Inferior parietal cortex (tissue), 1 donor: ENCODE data around the gene KIF3C.
A peak's percentile ranks its signal among the peaks of the same experiment; 100 is the strongest.
"Not testable (repeated sequence)": the region's sequence is repeated elsewhere in the genome, so short reads cannot be mapped to it uniquely, and the experiment has no call there.

Experiments used
- DNase-seq: peaks from one replicate; pipeline ENCODE4 v3.0.0-alpha.2; 2016; ENCODE audit errors: extremely low spot score

The KIF3C gene

DNA sequence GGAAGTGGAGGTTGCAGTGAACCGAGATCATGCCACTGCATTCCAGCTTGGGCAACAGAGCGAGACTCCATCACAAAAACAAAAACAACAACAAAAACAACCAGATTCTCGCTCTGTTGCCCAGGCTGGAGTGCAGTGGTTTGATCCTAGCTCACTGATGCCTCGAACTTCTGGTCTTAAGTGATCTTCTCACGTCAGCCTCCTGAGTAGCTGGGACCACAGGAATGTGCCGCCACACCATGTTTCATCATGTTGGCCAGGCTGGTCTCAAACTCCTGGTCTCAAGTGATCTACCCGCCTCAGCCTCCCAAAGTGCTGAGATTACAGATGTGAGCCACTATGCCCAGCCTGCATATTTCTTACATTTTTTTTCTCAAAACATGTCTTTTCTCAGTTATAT, 64.9 kb downstream of the KIF3C start:
- DNase-seq = not testable (repeated sequence)

DNA sequence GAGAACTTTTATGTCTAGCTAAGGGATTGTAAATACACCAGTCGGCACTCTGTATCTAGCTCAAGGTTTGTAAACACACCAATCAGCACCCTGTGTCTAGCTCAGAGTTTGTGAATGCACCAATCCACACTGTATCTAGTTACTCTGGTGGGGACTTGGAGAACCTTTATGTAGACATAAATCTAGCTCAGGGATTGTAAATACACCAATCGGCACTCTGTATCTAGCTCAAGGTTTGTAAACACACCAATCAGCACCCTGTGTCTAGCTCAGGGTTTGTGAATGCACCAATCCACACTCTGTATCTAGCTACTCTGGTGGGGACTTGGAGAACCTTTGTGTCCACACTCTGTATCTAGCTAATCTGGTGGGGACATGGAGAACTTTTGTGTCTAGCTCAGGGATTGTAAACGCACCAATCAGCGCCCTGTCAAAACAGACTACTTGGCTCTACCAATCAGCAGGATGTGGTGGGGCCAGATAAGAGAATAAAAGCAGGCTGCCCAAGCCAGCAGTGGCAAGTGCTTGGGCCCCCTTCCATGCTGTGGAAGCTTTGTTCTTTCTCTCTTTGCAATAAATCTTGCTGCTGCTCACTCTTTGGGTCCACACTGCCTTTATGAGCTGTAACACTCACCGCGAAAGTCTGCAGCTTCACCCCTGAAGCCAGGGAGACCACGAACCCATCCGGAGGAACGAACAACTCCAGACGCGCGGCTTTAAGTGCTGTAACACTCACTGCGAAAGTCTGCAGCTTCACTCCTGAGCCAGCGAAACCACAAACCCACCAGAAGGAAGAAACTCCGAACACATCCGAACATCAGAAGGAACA, 66.1 kb downstream of the KIF3C start:
- DNase-seq = not testable (repeated sequence)

DNA sequence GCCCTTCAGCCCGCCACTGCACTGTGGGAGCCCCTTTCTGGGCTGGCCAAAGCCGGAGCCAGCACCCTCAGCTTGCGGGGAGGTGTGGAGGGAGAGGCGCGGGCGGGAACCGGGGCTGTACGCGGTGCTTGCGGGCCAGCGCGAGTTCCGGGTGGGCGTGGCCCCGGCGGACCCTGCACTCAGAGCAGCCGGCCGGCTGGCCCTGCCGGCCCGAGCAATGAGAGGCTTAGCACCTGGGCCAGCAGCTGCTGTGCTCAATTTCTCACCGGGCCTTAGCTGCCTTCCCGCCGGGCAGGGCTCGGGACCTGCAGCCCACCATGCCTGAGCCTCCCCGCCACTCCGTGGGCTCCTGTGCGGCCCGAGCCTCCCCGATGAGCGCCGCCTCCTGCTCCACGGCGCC, 66.9 kb downstream of the KIF3C start:
- not testable (repeated sequence) for DNase-seq

DNA sequence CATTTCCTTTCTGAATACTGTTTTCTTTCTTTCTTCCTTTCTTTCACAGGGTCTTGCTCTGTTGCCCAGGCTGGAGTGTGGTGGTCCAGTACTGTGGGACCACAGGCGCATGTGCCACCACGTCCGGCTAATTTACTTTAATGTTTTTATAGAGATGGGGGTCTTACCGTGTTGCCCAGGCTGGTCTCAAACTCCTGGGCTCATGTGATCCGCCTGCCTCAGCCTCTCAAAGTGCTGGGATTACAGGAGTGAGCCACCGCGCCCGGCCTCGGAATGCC, 68.7 kb downstream of the KIF3C start:
- DNase-seq = not testable (repeated sequence)

DNA sequence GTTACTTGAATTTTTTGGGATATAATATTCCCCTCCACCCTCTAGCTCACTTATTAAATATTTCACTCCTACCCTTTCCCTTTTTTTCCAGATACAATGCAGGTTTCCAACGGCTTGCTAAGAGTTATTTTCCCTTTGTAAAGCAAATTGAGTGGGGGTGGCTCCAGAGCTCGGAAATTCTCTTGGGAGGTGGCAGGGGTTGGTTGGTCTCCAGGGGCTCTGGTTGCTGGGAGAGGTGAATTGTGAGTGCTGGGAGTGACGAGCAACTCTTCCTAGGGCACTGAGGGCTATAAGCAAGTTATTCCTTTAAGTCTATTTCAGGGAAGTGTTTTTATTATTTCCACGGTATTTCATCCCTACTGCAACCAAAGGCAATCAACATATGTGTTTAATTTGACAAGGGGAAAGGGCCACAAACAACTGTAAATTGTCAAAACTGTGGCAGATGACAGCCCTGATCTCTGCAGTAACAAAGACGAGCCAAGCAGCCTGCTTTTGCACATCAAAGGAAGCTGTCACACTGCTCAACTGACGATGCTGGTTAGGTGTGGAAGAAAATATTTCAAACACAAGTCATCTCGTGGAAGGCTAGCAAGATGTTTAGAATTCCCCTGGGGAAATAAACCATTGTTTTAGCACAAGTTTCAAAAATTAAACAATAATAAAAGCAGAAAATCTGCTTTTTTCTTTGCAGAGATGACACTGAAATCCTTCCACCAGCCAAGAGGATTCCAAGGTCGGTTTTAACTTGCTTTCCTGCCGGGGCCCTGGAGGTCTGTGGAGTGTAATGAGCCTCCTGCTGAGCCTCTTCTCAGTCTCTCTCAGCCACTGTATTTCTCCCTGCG, 69.2 kb downstream of the KIF3C start:
- DNase-seq = no peak

DNA sequence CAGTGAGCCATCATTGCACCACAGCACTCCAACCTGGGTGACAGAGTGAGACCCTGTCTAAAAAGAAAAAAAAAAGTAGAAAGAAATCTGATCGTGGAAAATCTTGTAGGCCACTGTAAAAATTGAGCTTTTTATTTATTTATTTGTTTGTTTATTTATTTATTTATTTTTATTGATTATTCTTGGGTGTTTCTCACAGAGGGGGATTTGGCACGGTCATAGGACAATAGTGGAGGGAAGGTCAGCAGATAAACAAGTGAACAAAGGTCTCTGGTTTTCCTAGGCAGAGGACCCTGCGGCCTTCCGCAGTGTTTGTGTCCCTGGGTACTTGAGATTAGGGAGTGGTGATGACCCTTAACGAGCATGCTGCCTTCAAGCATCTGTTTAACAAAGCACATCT, 72.7 kb downstream of the KIF3C start:
- DNase-seq = not testable (repeated sequence)

DNA sequence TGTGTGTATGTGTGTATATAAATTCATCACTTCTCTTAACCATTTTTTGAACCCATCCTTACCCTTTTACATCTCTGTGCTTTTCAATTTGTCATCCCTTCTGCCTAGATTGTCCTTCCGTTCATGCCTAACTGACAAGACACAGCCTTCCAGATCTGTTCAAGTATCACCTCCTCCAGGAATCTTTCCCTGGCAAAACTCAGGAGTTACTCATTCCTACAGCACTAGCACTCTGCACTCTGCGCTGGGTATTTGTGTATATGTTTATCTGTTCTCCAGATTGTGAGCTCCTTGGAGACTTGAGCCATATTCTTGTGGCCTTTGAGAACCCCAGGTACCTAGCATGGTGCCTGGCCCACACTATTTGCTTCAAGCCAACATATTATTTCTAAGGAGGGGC, 77.2 kb downstream of the KIF3C start:
- DNase-seq = no peak

DNA sequence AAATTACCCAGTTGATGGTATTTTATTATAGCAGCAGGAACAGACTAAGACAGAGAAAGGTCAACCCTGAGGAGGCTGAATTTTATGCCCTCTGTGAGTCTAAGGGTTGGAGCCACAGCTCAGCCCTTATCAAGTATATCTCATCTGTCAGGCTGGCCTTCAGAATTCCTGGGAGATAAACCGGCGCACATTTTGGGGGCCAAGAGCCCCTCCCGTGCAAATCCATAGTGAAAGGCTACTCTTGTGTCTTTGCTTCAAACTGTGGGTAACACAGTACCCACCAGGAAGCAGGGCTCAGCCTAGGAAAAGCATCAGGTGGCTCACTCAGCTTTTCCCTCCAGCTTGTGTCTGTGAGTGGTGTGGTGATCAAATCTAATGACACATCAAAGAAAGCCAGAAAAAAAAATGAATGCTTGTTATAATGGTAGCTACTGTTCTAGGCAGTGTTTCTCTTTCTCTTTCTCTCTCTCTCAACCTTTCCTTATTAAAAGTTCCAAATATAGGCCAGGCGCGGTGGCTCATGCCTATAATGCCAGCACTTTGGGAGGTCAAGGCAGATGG, 79.0 kb downstream of the KIF3C start:
- DNase-seq = no peak

DNA sequence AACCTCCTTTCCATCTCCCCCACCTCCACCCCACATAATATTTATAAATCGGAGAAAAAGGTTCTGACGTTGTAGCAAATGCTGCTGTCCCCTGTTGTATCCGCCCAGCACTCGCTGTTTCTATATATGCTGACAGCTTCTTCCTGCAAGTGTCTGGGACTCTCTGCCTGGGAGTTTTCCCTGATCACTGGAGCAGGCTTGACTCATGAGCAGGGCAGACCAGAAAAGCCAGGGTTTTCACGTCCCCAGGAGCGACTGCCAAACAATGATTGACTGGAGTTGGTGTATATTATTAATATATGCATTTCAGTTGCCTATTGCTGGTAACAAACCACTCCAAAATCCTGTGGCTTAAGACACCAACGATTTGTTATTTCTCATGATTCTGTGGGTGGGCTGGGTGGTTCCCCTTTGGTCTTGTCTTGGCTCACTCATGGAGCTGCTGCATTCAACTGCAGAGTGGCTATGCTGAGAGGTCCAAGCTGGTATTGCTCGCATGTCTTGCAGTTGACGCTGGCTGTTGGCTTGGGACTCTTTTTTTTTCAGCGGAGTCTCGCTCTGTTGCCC, 82.8 kb downstream of the KIF3C start:
- no peak for DNase-seq

DNA sequence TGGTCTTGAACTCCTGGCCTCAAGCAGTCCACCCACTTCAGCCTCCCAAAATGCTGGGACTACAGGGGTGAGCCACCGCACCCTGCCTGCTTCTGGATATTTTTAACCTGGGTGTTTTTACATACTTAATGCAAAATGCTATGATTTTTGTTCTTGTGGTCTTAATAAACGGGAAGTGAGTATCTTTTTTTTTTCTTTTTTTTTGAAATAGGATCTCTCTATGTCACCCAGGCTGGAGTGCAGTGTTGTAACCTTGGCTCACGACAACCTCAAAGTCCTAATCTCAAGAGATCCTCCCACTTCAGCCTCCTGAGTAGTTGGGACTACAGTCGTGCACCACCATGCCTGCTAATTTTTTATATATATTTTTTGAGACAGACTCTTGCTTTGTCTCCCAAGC, 84.8 kb downstream of the KIF3C start:
- no peak for DNase-seq

DNA sequence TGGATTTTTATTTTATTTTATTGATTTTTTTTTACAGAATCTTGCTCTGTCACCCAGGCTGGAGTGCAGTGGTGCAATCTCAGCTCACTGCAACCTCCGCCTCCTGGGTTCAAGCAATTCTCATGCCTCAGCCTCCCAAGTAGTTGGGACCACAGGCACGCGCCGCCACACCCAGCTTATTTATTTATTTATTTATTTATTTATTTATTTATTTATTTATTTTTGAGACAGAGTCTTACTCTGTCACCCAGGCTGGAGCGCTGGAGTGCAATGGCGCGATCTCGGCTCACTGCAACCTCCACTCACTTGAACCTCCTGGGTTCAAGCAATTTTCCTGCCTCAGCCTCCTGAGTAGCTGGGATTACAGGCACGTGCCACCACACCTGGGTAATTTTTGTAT, 86.0 kb downstream of the KIF3C start:
- not testable (repeated sequence) for DNase-seq

DNA sequence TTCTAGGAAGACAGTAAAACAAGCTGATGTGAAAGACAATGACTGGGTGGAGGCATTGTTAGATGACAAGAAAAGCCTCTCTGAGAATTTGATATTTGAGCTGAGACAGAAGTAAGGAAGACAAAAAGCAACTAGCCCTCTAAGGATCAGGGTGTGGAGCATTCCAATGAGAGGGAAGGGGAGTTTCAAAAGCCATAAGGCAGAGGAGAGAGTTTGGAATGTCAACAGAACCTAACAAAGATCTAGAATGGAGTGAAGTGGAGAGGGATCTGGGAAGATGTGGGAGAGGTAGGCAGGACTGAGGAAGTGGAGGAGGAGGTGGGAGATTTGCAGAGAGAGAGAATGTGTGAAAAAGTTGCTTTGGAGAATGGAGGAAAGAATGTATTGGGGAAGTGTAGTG, 86.7 kb downstream of the KIF3C start:
- no peak for DNase-seq

DNA sequence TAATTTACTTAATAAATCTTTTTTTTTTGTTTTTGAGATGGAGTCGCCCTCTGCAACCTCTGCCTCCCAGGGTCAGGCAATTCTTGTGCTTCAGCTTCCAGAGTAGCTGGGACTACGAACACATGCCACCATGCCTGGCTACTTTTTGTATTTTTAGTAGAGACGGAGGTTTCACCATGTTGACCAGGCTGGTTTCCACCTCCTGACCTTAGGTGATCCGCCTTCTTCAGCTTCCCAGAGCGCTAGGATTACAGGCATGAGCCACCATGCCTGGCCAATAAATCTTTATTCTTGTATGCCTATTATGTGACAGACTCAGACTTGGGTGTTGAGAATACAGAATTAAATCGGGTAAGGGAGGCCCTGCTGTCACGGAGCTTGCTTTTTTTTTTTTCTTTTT, 87.3 kb downstream of the KIF3C start:
- no peak for DNase-seq

DNA sequence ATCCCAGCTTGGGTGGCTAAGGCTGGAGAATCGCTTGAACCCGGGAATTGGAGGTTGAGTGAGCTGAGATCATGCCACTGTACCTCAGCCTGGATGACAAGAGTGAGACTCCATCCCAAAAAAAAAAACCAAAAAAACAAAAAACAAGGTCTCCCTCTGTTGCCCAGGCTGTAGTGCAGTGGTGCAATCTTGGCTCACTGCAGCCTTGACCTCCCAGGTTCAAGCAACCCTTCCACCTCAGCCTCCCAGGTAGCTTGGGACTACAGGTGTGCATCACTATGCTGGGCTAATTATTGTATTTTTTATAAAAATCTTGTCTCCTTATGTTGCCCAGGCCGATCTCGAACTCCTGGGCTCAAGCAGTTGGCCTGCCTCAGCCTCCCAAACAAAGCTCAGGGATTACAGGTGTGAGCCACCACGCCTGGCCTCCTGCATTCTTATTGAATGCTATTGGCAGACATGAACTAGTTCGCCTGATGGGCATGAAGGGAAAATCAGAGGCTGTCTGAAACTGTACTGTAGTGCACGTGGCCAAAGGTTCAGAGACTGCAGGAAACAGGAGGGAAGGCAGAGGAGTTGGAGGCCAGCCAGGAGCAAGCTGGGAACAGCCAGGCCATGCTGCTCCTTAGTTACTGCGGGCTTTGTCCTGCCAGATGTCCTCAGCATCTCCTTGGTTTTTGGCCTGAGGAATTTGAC, 88.0 kb downstream of the KIF3C start:
- no peak for DNase-seq

DNA sequence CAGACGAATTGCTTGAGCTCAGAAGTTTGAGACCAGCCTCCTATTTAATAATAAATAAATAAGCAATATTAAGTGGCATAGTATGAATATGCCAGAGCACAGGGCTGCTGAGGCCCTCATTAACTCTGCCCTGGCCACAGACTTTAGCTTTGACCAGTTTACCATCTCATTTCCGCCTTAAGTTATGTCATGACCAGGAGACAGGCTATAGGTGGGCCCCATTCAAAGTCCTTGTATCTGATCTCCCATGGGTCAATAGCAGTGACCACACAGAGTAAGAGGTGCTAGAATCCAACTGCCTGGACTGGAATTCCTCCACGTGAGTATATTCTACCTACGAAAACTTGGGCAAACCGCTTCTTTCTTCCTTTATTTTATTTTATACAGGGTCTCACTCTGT, 90.6 kb downstream of the KIF3C start:
- DNase-seq = no peak

DNA sequence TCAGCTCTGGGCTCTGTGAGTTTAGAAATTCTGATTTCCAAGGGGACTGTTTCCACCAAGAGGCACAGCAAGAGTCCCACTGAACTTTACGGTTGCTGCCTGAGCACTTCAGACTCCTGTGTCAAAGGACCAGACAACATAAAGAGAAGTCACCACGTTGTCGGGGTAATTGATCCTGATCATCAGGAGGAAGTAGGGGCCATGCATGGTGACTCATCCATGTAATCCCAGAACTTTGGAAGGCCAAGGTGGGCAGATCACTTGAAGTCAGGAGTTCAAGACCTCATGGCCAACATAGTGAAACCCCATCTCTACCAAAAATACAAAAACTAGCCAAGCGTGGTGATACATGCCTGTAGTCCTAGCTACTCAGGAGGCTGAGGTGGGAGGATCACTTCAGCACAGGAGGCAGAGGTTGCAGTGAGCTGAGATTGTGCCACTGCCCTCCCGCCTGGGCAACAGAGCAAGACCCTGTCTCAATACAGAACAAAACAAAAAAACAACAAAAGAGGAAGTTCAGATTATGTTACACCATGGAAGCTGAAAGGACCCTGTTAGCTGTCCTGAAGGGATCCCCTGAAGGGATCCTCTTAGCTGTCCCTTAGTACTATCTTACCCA, 94.6 kb downstream of the KIF3C start:
- DNase-seq = no peak

DNA sequence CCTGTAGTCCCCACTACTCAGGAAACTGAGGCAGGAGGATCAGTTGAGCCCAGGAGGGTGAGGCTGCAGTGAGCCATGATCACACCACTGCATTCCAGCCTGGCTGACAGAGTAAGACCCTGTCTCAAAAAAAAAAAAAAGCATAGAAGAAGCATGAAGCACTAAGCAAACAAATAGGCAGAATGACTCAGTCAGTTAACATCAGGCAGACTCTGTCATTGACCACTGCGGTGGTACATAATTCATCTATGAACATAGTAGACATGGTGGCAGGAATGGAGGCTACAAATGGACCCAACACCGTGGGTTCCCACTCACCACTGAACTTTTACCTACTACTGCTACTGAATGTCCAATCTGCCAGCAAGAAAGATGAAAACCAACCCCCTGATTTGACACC, 96.4 kb downstream of the KIF3C start:
- no peak for DNase-seq

DNA sequence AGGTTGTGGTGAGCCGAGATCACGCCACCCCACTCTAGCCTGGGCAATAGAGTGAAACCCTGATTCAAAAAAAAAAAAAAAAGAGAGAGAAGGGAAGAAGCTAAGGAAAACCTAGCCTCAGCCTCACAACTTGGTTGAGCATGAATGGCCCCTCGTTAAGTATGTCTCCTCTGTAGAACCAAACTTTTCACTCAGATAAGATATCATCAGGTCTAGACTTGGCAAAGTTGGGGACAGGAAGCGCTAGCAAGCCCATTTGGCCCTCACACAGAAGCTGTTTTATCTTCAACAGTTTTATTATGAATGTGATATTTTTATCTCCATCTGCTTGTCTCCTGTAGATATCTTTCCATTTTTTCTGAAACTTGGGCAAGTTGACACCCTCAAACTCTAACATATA, 100.5 kb downstream of the KIF3C start:
- no peak for DNase-seq

DNA sequence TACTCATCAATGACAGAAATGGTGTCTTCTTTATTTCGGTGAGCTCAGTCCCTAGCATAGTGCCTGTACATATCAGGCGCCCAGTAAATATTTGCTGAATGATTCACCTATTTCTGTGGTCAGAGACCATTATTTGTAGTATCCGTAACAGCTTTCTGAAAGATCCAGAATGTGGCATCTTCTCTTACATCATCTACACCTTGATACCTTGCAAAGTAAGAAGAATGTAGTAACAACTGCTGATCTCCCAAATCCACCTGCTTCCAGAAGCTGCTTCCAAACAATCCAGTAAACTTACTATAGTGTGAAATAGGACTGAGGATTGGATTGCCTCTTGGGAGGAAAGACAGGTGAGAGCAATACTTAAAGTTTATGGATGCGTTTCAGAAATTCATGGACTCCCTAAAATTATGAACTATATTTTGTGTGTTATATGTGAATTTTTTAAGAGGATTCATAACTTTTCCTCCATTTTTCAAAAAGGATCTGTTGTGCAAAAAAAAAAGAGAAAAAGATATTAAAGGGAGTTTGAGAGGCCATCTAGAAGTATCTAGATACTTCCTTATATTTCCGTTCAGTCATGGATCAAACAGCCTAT, 103.1 kb downstream of the KIF3C start:
- DNase-seq = peak; percentile 8

DNA sequence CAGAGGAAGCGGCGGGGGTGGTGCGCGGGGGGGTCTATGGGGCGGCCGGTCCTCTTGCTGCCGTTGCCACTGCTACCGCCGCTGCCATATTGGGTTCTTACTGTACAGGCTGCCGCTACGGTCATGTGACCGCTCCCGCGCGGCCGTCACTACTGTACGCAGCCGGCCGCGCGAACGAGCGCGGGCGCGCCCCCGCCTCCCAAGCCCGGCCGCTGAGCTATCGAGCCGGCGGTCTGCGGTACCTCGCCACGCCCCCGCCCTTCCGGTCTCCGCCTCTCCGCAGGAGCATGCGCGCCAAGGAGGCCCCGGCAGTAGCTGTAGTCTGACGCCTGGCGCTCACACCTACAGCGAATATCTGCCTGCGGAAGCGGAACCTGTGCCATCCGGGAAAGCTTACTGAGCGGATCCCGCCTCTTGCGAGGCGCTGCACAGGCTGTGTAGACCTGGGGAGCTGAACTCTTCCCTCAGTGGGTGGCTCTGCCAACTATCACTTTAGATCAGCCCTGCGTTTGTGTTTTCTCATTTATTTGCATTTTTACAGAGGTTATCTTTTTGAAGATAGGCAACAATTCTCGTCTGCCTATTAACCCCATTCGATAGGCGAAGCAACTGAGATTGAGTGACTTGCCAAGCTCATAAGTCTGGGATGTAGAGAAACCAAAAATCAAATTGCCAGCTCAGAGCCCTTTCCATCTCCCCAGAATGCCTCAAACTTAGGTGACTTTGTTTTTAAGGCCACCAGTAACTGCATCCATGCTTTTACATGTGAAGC, 103.8 kb downstream of the KIF3C start, which contains the start of gene ASXL2:
ASXL2 (minus strand) TSS at position 127 of the 772 bp plus-strand sequence. CDS start 265 bp downstream, outside the sequence.
- DNase-seq = peak; percentile 96
